Panc1 (cell line): ENCODE measurements around the gene SLC6A8. TPM values are rescaled to one million over a fixed set of nuclear protein-coding genes. Genes with fewer than 3 reads are reported as not detected.

Experiments
- ATAC-seq: fragments of 200-7000 bp; cut with Tn5 transposase; 2 replicates; pipeline ENCODE4 v1.9.1; 2020; ENCODE audit warnings: mild to moderate bottlenecking, moderate library complexity
- BruUV-seq: library from RNA; stranded (reverse); fragments of 400-500 nt; replicated peaks from 2 replicates; lab custom pipeline; 2021; lab: Mats Ljungman, UMichigan
- CTCF ChIA-PET: fragments of 300-600 bp; sonication (Branson Sonifier 250); formaldehyde crosslinking; loops from one replicate; lab custom pipeline; 2022; ENCODE audit warnings: antibody characterized with exemption; lab: Charles Lee
- POLR2A ChIA-PET: fragments of 300-600 bp; sonication (Branson Sonifier 250); formaldehyde crosslinking; loops from one replicate; lab custom pipeline; 2022; ENCODE audit warnings: antibody characterized with exemption; lab: Charles Lee
- DNase-seq: peaks from one replicate; pipeline ENCODE4 v3.0.0-alpha.2; 2010; ENCODE audit warnings: low read depth, low spot score
- H3K27ac ChIP-seq: 2 replicates; pipeline ENCODE4 v1.5.1; 2011; ENCODE audit warnings: mild to moderate bottlenecking, low read length, inconsistent platforms
- H3K27me3 ChIP-seq: fragments of 200-500 bp; sonication (Bioruptor generic); 2 replicates; pipeline ENCODE4 v1.6.0; 2014; ENCODE audit warnings: low read length, inconsistent platforms; ENCODE audit not compliant: control insufficient read depth, insufficient read depth
- H3K36me3 ChIP-seq: fragments of 200-500 bp; sonication (Bioruptor generic); 2 replicates; pipeline ENCODE4 v1.5.1; 2014; ENCODE audit warnings: inconsistent platforms, mild to moderate bottlenecking, low read length, moderate library complexity; ENCODE audit not compliant: control insufficient read depth, insufficient read depth
- H3K4me1 ChIP-seq: 2 replicates; pipeline ENCODE4 v1.5.1; 2011; ENCODE audit warnings: inconsistent platforms, mild to moderate bottlenecking, low read length, moderate library complexity; ENCODE audit not compliant: control insufficient read depth, insufficient read depth
- H3K4me3 ChIP-seq, 2 experiments: 2 replicates each; pipeline ENCODE4 v1.5.1; 2011 to 2012; ENCODE audit warnings: low read depth in 2 of 2, low read length in 2 of 2, mild to moderate bottlenecking in 2 of 2, inconsistent platforms in 1 of 2, moderate library complexity in 1 of 2
- H3K9me3 ChIP-seq: fragments of 200-500 bp; sonication (Bioruptor generic); 2 replicates; pipeline ENCODE4 v1.5.1; 2014; ENCODE audit warnings: low read depth, mild to moderate bottlenecking, inconsistent platforms, low read length, moderate library complexity; ENCODE audit not compliant: control insufficient read depth, insufficient read depth
- CTCF ChIP-seq: fragments of 450-650 bp; IDR thresholded peaks from 2 replicates; pipeline ENCODE4 v1.5.1; 2017; ENCODE audit warnings: mild to moderate bottlenecking
- POLR2AphosphoS5 ChIP-seq: IDR thresholded peaks from 2 replicates; pipeline ENCODE4 v1.6.1; 2012; ENCODE audit warnings: mild to moderate bottlenecking, low read depth, low read length, moderate library complexity
- REST ChIP-seq, 2 experiments: IDR thresholded peaks; 2 replicates each; pipeline ENCODE4 v1.6.1; 2011 to 2012; ENCODE audit warnings: low read depth in 2 of 2, control low read depth in 1 of 2, low read length in 1 of 2, mild to moderate bottlenecking in 1 of 2, moderate library complexity in 1 of 2; ENCODE audit not compliant: insufficient read depth in 1 of 2
- SIN3A ChIP-seq: IDR thresholded peaks from 2 replicates; pipeline ENCODE4 v1.6.1; 2012; ENCODE audit warnings: low read depth, mild to moderate bottlenecking, low read length, moderate library complexity, borderline replicate concordance; ENCODE audit not compliant: insufficient read depth
- TCF7L2 ChIP-seq: IDR thresholded peaks from 2 replicates; pipeline ENCODE4 v1.6.1; 2011; ENCODE audit warnings: mild to moderate bottlenecking, low read depth, low read length, inconsistent platforms
- in situ Hi-C: cut with HindIII; loops from 2 replicates; pipeline ENCODE4 v1.10.0; 2016; ENCODE audit warnings: low sequenced_read_pairs, low pct_unique_long_range_greater_than_20kb
- intact Hi-C: fragments of 100-400 bp; cut with micrococcal nuclease; formaldehyde crosslinking; loops from one replicate; pipeline ENCODE4 v1.10.0; 2022; ENCODE audit not compliant: unreplicated experiment
- total RNA-seq: library from RNA; stranded (reverse); gene quantifications from one replicate; pipeline ENCODE4 v1.2.1, GENCODE V29; 2021; ENCODE audit not compliant: unreplicated experiment

The SLC6A8 gene
- total RNA-seq, 1 experiment from 2014 or later, result 125 TPM

- TF ChIP-seq REST (IDR thresholded peaks at IDR 0.05; ENCODE audit: insufficient read depth in 1 of 2, low read depth in 2 of 2, low read length in 1 of 2) (no peak), POLR2AphosphoS5 (no peak), CTCF (no peak), SIN3A (no peak), TCF7L2 (no peak)
- H3K4me1 ChIP-seq, result peaks cover 14% of the 10 kb centered on the region
- BruUV-seq, result no TSS peak
- no peak for ATAC-seq
- in situ Hi-C loops, result no loop called here
- POLR2A ChIA-PET, result no interaction called here
- no peak overlapping the region for H3K27ac ChIP-seq
- no peak overlapping the region for H3K4me3 ChIP-seq
- DNase-seq, result no peak
- CTCF ChIA-PET, result no interaction called here
- no peaks in the 10 kb centered on the region for H3K27me3 ChIP-seq
- no peaks in the 10 kb centered on the region for H3K36me3 ChIP-seq
- 0 out of 2 replicates have a peak, but pooled peaks cover 3% of the 10 kb centered on the region for H3K9me3 ChIP-seq
- intact Hi-C loops, result no loop called here
Measured at GRCh38 chrX:153731117-153731844, 43.6 kb downstream of the SLC6A8 start.

GRCh38 chrX:153731845-153732215, 44.1 kb downstream of the SLC6A8 start:
- intact Hi-C loops (no loop called here), in situ Hi-C loops (no loop called here)
- Histone ChIP-seq H3K27ac (no peak overlapping the region), H3K36me3 (no peaks in the 10 kb centered on the region), H3K27me3 (no peaks in the 10 kb centered on the region), H3K4me3 (no peak overlapping the region), H3K9me3 (0 out of 2 replicates have a peak, but pooled peaks cover 3% of the 10 kb centered on the region), H3K4me1 (peaks cover 14% of the 10 kb centered on the region)
- ChIA-PET POLR2A (no interaction called here), CTCF (no interaction called here)
- DNase-seq (no peak), ATAC-seq (no peak)
- TF ChIP-seq POLR2AphosphoS5, result no peak
- no peak for TF ChIP-seq TCF7L2
- no peak for TF ChIP-seq SIN3A
- no peak for TF ChIP-seq CTCF
- no peak for TF ChIP-seq REST (IDR thresholded peaks at IDR 0.05; ENCODE audit: insufficient read depth in 1 of 2, low read depth in 2 of 2, low read length in 1 of 2)
- no TSS peak for BruUV-seq
